Activated CD8-positive, alpha-beta memory T cell treated with anti-CD3 and anti-CD28 coated beads, Interleukin-2, amount 50 U/mL, for 48 hours (primary cell): ENCODE data around the gene LIMCH1.
"Not testable (repeated sequence)": the region's sequence is repeated elsewhere in the genome, so short reads cannot be mapped to it uniquely, and the experiment has no call there.

ENCODE experiments used
- DNase-seq: peaks from one replicate; pipeline ENCODE4 v3.0.0-alpha.2; 2020

The LIMCH1 gene

GRCh38 chr4:41538017-41538733 is at the start of gene LIMCH1:
TSS of gene LIMCH1 (plus strand) at chr4:41538157. CDS start at chr4:41605996, 67,839 bp downstream.
- no peak for DNase-seq

- not testable (repeated sequence) for DNase-seq
Observed at GRCh38 chr4:41491081-41491576, 46.8 kb upstream of the LIMCH1 start.

GRCh38 chr4:41496977-41497376 is 41.0 kb upstream of the LIMCH1 start:
- no peak for DNase-seq

- DNase-seq = no peak
Observed at GRCh38 chr4:41498177-41498576, 39.8 kb upstream of the LIMCH1 start.

- no peak for DNase-seq
Observed at GRCh38 chr4:41504167-41504818, 33.7 kb upstream of the LIMCH1 start.

- no peak for DNase-seq
Observed at GRCh38 chr4:41505161-41505661, 32.7 kb upstream of the LIMCH1 start.

- no peak for DNase-seq
Observed at GRCh38 chr4:41506130-41506529, 31.8 kb upstream of the LIMCH1 start.

- no peak for DNase-seq
Observed at GRCh38 chr4:41507291-41507947, 30.5 kb upstream of the LIMCH1 start.

- DNase-seq = no peak
Observed at GRCh38 chr4:41509451-41509866, 28.5 kb upstream of the LIMCH1 start.

GRCh38 chr4:41510179-41510578 is 27.8 kb upstream of the LIMCH1 start:
- DNase-seq = no peak

- no peak for DNase-seq
Observed at GRCh38 chr4:41512136-41512535, 25.8 kb upstream of the LIMCH1 start.

GRCh38 chr4:41512596-41512995 is 25.4 kb upstream of the LIMCH1 start:
- DNase-seq = no peak

- no peak for DNase-seq
Observed at GRCh38 chr4:41514169-41514568, 23.8 kb upstream of the LIMCH1 start.

- no peak for DNase-seq
Observed at GRCh38 chr4:41514766-41515481, 23.0 kb upstream of the LIMCH1 start.

GRCh38 chr4:41517121-41517520 is 20.8 kb upstream of the LIMCH1 start:
- DNase-seq = no peak

- DNase-seq = no peak
Observed at GRCh38 chr4:41517747-41518146, 20.2 kb upstream of the LIMCH1 start.

- no peak for DNase-seq
Observed at GRCh38 chr4:41524425-41524824, 13.5 kb upstream of the LIMCH1 start.

- no peak for DNase-seq
Observed at GRCh38 chr4:41525129-41525528, 12.8 kb upstream of the LIMCH1 start.

- DNase-seq = no peak
Observed at GRCh38 chr4:41526628-41527027, 11.3 kb upstream of the LIMCH1 start.

GRCh38 chr4:41528512-41529205 is 9.3 kb upstream of the LIMCH1 start:
- DNase-seq = no peak

- no peak for DNase-seq
Observed at GRCh38 chr4:41530741-41531140, 7.2 kb upstream of the LIMCH1 start.

GRCh38 chr4:41532336-41532735 is 5.6 kb upstream of the LIMCH1 start:
- no peak for DNase-seq
